ENCODE data around the gene OGFOD2.

- TF ChIP-seq CTCF (IDR thresholded peaks at IDR 0.05): no peak
- TF ChIP-seq POLR2A (IDR thresholded peaks at IDR 0.05): no peak
Observed at GRCh38 chr12:122934722-122935121, 40.3 kb upstream of the OGFOD2 start.
